C4-2B (cell line): Measurements from ENCODE around the gene RFTN1.

Source experiments
- ZFX ChIP-seq: fragments of 450-650 bp; IDR thresholded peaks from 2 replicates; pipeline ENCODE4 v1.6.1; 2017
- TF ChIP-seq, protein P1 (sequence below): fragments of 450-650 bp; conservative IDR thresholded peaks from 2 replicates; pipeline ENCODE4 v1.5.1; 2017; ENCODE audit warnings: mild to moderate bottlenecking

GRCh38 chr3:16447135-16447534 lies 66.4 kb downstream of the RFTN1 start:
- TF ChIP-seq, protein P1, sequence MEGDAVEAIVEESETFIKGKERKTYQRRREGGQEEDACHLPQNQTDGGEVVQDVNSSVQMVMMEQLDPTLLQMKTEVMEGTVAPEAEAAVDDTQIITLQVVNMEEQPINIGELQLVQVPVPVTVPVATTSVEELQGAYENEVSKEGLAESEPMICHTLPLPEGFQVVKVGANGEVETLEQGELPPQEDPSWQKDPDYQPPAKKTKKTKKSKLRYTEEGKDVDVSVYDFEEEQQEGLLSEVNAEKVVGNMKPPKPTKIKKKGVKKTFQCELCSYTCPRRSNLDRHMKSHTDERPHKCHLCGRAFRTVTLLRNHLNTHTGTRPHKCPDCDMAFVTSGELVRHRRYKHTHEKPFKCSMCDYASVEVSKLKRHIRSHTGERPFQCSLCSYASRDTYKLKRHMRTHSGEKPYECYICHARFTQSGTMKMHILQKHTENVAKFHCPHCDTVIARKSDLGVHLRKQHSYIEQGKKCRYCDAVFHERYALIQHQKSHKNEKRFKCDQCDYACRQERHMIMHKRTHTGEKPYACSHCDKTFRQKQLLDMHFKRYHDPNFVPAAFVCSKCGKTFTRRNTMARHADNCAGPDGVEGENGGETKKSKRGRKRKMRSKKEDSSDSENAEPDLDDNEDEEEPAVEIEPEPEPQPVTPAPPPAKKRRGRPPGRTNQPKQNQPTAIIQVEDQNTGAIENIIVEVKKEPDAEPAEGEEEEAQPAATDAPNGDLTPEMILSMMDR, result no peak
- no peak for TF ChIP-seq ZFX
